ENCODE measurements around the gene C5AR2. TPM values are rescaled to one million over a fixed set of nuclear protein-coding genes. Genes with fewer than 3 reads are reported as not detected.

C5AR2 gene
- total and polyA plus RNA-seq, 2 donors (not counting 1 experiment from before 2014, with no cell fraction given) = 0.25 to 1.2 TPM

- intact Hi-C loops (cut with micrococcal nuclease) = no loop called here
- no peaks in the 10 kb centered on the region for H3K27me3 ChIP-seq (replicated peaks in 1 of 4; ENCODE audit: control extremely low read depth in 1 of 4, control insufficient read depth in 3 of 4, insufficient read depth in 4 of 4, low read length in 3 of 4)
- H3K9ac ChIP-seq (ENCODE audit: low read length) = no peak overlapping the region
- CTCF ChIA-PET = no interaction called here
- no peaks in the 10 kb centered on the region for H3K4me1 Mint-ChIP-seq
- ATAC-seq (ENCODE audit: low read depth) (no peak), DNase-seq (no peak)
- H3K4me3 Mint-ChIP-seq = no peak overlapping the region
- POLR2A ChIA-PET = no interaction called here
- H2AFZ ChIP-seq (ENCODE audit: insufficient read depth, low read depth, low read length, poor library complexity, severe bottlenecking) = no peak overlapping the region
- H3K4me2 ChIP-seq (replicated peaks; ENCODE audit: low read depth, low read length, poor library complexity, severe bottlenecking) = no peak overlapping the region
- TF ChIP-seq, protein P1, sequence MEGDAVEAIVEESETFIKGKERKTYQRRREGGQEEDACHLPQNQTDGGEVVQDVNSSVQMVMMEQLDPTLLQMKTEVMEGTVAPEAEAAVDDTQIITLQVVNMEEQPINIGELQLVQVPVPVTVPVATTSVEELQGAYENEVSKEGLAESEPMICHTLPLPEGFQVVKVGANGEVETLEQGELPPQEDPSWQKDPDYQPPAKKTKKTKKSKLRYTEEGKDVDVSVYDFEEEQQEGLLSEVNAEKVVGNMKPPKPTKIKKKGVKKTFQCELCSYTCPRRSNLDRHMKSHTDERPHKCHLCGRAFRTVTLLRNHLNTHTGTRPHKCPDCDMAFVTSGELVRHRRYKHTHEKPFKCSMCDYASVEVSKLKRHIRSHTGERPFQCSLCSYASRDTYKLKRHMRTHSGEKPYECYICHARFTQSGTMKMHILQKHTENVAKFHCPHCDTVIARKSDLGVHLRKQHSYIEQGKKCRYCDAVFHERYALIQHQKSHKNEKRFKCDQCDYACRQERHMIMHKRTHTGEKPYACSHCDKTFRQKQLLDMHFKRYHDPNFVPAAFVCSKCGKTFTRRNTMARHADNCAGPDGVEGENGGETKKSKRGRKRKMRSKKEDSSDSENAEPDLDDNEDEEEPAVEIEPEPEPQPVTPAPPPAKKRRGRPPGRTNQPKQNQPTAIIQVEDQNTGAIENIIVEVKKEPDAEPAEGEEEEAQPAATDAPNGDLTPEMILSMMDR (IDR thresholded peaks at IDR 0.05) = no peak
- no peak for TF ChIP-seq EZH2 (IDR thresholded peaks at IDR 0.05; ENCODE audit: borderline replicate concordance, insufficient read depth, low read depth, low read length, poor library complexity, severe bottlenecking)
- H3K9me3 ChIP-seq (ENCODE audit: control extremely low read depth in 1 of 3, control insufficient read depth in 2 of 3, insufficient read depth in 1 of 3, low read length in 2 of 3) = peaks cover 0 to 4% (median 0%) of the 10 kb centered on the region in 3 donors
- H4K20me1 ChIP-seq (ENCODE audit: control insufficient read depth, insufficient read depth, low read length, poor library complexity, severe bottlenecking) = no peaks in the 10 kb centered on the region
- H3K27me3 Mint-ChIP-seq = no peaks in the 10 kb centered on the region
- peaks cover 0 to under 1% of the 10 kb centered on the region in 2 donors for H3K4me1 ChIP-seq (ENCODE audit: control insufficient read depth in 2 of 2, insufficient read depth in 2 of 2, low read length in 2 of 2)
- no peak overlapping the region for H3K27ac ChIP-seq (ENCODE audit: low read length in 2 of 2)
- 98% methylated on average over 30 of the region's 30 CpGs for WGBS (ENCODE audit: insufficient coverage)
- H3K36me3 ChIP-seq (replicated peaks in 1 of 2; ENCODE audit: control extremely low read depth in 1 of 2, control insufficient read depth in 1 of 2, extremely low read depth in 1 of 2, insufficient read depth in 2 of 2, low read length in 1 of 2) = peaks cover 0 to 68% of the 10 kb centered on the region in 2 experiments
- H3K9me3 Mint-ChIP-seq (ENCODE audit: insufficient read depth) = no peaks in the 10 kb centered on the region
- no peak overlapping the region for H3K27ac Mint-ChIP-seq
- no peak overlapping the region for H3K4me3 ChIP-seq (ENCODE audit: control extremely low read depth in 1 of 5, extremely low read depth in 1 of 5, insufficient read depth in 1 of 5, low read depth in 2 of 5, low read length in 4 of 5)
- no peaks in the 10 kb centered on the region for H3K79me2 ChIP-seq (ENCODE audit: control insufficient read depth, insufficient read depth, low read length)
Measured at GRCh38 chr19:47375694-47376588, 44.0 kb downstream of the C5AR2 start.

DNA sequence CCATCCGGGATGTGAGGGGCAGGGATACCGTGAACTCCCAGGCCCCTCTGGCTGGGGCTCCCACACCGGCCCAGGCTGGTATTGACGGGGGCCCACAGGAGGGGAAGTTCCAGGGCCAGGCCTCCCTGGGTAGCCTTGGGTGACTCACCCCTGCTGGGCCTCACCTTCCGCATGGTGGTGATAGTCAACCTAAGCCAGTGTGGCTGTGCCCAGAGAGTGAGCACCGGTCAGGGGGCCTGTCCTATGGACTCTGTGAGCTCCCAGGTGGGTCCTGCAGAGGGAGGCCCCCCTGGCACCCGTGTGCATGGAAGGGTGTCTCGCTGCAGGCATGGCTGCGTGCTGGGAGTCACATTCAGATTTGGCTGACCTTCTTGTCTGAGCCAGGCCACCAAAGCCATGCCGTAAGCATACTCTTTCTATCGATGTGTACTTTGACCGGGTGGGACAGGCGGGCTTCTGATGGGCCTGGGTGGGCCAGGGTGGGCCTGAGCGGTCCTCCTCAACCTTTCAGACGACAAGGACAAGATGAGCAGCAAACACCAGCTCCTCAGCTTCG lies 44.7 kb downstream of the C5AR2 start:
- CTCF ChIA-PET = no interaction called here
- no peak overlapping the region for H3K4me3 Mint-ChIP-seq
- Histone ChIP-seq H3K4me1 (ENCODE audit: control insufficient read depth in 2 of 2, insufficient read depth in 2 of 2, low read length in 2 of 2) (peaks cover 4 to 8% of the 10 kb centered on the region in 2 donors), H3K9ac (ENCODE audit: low read length) (no peak overlapping the region), H3K9me3 (ENCODE audit: control extremely low read depth in 1 of 3, control insufficient read depth in 2 of 3, insufficient read depth in 1 of 3, low read length in 2 of 3) (peaks cover 0 to 11% (median 0%) of the 10 kb centered on the region in 3 donors), H3K4me3 (ENCODE audit: control extremely low read depth in 1 of 5, extremely low read depth in 1 of 5, insufficient read depth in 1 of 5, low read depth in 2 of 5, low read length in 4 of 5) (no peak overlapping the region), H3K27ac (ENCODE audit: low read length in 2 of 2) (no peak overlapping the region), H3K79me2 (ENCODE audit: control insufficient read depth, insufficient read depth, low read length) (no peaks in the 10 kb centered on the region), H3K27me3 (replicated peaks in 1 of 4; ENCODE audit: control extremely low read depth in 1 of 4, control insufficient read depth in 3 of 4, insufficient read depth in 4 of 4, low read length in 3 of 4) (no peaks in the 10 kb centered on the region), H3K36me3 (replicated peaks in 1 of 2; ENCODE audit: control extremely low read depth in 1 of 2, control insufficient read depth in 1 of 2, extremely low read depth in 1 of 2, insufficient read depth in 2 of 2, low read length in 1 of 2) (peaks cover 0 to 68% of the 10 kb centered on the region in 2 experiments), H4K20me1 (ENCODE audit: control insufficient read depth, insufficient read depth, low read length, poor library complexity, severe bottlenecking) (no peaks in the 10 kb centered on the region), H3K4me2 (replicated peaks; ENCODE audit: low read depth, low read length, poor library complexity, severe bottlenecking) (no peak overlapping the region), H2AFZ (ENCODE audit: insufficient read depth, low read depth, low read length, poor library complexity, severe bottlenecking) (no peak overlapping the region)
- intact Hi-C loops (cut with micrococcal nuclease) = no loop called here
- WGBS (ENCODE audit: insufficient coverage) = 96% methylated on average over 16 of the region's 16 CpGs
- ATAC-seq (ENCODE audit: low read depth) (no peak), DNase-seq (no peak)
- H3K27ac Mint-ChIP-seq = no peak overlapping the region
- peaks cover 5% of the 10 kb centered on the region for H3K4me1 Mint-ChIP-seq
- TF ChIP-seq, protein P1 (IDR thresholded peaks at IDR 0.05) = no peak
- TF ChIP-seq EZH2 (IDR thresholded peaks at IDR 0.05; ENCODE audit: borderline replicate concordance, insufficient read depth, low read depth, low read length, poor library complexity, severe bottlenecking) = no peak
- H3K9me3 Mint-ChIP-seq (ENCODE audit: insufficient read depth) = no peaks in the 10 kb centered on the region
- POLR2A ChIA-PET = no interaction called here
- no peaks in the 10 kb centered on the region for H3K27me3 Mint-ChIP-seq
